ENCODE data around the gene KNL1.

DNA sequence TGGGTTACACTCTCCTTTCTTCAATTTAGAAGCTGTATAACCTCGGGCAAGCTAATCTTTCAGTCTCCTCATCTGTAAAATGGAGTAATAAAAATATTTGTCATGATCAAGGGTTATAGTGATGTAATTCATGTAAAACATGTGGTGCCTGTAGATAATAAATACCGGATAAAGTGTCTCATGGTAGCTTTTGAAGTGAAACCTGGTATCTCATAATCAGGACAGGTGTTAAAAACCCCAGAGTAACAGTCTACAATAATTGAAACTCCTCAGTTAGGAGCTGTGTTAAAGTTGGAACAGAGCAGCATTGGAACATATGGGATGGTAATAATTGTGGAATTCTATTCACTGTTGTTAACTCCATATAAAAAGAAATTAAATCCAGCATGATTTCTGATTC is 884 bp upstream of the KNL1 start:
- TF ChIP-seq, protein P1, sequence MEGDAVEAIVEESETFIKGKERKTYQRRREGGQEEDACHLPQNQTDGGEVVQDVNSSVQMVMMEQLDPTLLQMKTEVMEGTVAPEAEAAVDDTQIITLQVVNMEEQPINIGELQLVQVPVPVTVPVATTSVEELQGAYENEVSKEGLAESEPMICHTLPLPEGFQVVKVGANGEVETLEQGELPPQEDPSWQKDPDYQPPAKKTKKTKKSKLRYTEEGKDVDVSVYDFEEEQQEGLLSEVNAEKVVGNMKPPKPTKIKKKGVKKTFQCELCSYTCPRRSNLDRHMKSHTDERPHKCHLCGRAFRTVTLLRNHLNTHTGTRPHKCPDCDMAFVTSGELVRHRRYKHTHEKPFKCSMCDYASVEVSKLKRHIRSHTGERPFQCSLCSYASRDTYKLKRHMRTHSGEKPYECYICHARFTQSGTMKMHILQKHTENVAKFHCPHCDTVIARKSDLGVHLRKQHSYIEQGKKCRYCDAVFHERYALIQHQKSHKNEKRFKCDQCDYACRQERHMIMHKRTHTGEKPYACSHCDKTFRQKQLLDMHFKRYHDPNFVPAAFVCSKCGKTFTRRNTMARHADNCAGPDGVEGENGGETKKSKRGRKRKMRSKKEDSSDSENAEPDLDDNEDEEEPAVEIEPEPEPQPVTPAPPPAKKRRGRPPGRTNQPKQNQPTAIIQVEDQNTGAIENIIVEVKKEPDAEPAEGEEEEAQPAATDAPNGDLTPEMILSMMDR (IDR thresholded peaks at IDR 0.05) = no peak
- TF ChIP-seq POLR2A (IDR thresholded peaks at IDR 0.05) = no peak
